AG04449 (cell line): Measurements from ENCODE around the gene MORN5.

ENCODE experiments used
- CTCF ChIA-PET: fragments of 350-600 bp; formaldehyde crosslinking; extraction: SDS; loops from one replicate; lab custom pipeline; 2021; ENCODE audit warnings: antibody characterized with exemption; lab: Yijun Ruan, JAX
- POLR2A ChIA-PET: fragments of 400-600, 350-600 bp; formaldehyde crosslinking; extraction: SDS; loops from one replicate; lab custom pipeline; 2020; ENCODE audit warnings: antibody characterized with exemption, inconsistent platforms; lab: Yijun Ruan, JAX
- DNase-seq: peaks from one replicate; pipeline ENCODE4 v3.0.0-alpha.2; 2010; ENCODE audit warnings: low read depth, low spot score
- H3K4me3 ChIP-seq: 2 replicates; pipeline ENCODE4 v1.5.1; 2011; ENCODE audit warnings: low read depth, mild to moderate bottlenecking, control low read depth, low read length
- TF ChIP-seq, protein P1 (sequence below): IDR thresholded peaks from one replicate; pipeline ENCODE4 v1.5.1; 2011; ENCODE audit warnings: mild to moderate bottlenecking, moderate library complexity, low read length, control low read depth, inconsistent platforms; ENCODE audit not compliant: insufficient read depth; ENCODE audit errors: missing control alignments

The MORN5 gene

DNA sequence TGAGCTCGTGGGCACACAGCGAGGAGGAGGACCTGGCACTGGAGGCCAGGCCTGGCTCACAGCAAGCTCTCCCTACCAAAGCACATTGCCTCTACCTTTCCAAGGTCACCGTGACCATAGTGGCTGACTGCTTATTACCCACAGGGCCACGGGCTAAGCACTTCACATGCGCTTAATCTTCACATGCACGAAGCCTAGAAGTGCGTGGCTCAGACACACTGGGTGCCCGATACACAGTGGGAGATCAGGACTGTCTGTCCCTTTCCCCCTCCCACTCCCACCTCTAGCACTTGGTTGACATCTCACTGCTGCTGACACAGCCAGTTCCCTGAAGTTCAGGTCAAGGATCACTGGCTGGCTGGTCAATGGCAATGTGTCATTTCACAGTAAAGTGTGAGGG lies 45.5 kb downstream of the MORN5 start:
- CTCF ChIA-PET, result no interaction called here
- no peak for DNase-seq
- TF ChIP-seq, protein P1, sequence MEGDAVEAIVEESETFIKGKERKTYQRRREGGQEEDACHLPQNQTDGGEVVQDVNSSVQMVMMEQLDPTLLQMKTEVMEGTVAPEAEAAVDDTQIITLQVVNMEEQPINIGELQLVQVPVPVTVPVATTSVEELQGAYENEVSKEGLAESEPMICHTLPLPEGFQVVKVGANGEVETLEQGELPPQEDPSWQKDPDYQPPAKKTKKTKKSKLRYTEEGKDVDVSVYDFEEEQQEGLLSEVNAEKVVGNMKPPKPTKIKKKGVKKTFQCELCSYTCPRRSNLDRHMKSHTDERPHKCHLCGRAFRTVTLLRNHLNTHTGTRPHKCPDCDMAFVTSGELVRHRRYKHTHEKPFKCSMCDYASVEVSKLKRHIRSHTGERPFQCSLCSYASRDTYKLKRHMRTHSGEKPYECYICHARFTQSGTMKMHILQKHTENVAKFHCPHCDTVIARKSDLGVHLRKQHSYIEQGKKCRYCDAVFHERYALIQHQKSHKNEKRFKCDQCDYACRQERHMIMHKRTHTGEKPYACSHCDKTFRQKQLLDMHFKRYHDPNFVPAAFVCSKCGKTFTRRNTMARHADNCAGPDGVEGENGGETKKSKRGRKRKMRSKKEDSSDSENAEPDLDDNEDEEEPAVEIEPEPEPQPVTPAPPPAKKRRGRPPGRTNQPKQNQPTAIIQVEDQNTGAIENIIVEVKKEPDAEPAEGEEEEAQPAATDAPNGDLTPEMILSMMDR, result no peak
- H3K4me3 ChIP-seq, result no peak overlapping the region
- POLR2A ChIA-PET, result no interaction called here

DNA sequence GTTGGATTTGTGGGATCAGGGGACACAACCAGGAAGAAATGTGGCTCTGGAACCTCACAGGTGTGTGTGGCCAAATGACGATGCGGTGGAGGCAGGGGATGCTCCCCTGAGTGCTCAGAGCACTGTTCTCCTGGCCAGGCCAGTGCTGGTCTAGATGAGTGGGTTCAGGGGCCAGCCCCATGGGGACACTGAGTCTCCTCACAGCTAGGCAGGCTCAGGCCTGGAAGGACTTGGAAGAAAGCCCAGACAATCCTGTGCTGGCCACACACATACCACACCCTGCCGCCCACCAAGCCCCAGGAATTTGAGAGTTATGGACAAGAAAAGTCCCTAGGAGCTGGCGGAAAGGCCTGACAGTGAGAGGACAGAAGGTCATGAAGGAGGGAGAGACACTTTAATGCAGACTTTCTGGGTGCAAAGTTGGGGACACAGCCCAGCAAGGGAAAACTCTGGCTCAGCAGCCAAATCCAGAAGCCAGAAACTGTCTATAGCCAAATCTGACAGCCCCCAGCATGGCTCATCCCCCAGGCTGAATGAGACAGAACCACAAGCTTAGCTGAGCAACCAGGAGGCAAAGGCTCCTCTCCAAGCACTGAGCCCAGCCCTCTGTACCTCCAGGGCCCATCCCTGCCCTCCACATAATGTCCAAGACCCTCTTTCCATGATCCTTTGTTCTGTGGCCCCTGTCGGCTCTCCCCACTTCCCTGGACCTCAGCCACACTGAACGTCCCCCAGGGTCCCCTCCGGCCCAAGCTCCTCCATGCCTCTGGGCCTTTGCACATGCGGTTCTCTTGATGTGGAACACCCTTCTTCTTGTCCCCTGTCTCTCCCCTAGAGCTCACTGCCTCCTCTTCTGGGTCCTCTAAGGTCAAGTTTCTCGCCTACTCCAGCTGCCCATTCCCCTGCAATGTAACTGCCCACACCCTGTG lies 46.7 kb downstream of the MORN5 start:
- POLR2A ChIA-PET, result interaction anchor here (0.6 kb wide), 1 partner anchor 42 kb away, joined by 3 read pairs; no protein-coding TSS in a partner anchor

DNA sequence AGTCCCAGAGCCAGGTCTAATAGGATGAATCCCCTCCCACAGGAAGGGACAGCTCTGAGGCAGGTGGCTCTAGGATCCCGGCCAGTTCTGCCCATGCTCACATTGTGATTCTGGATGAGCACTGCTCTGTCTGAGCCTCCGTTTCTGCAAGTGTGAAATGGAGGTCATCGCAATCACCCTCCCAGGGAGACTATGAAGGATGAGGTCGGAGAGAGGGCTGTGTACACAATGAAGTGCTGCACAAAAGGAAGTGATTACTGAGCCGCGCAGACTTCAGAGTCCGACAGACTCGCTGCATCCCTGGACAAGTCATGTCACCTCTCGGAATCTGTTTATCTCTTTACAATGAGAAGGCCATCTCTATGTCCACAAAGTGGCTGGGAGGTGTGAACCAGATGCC lies 47.4 kb downstream of the MORN5 start:
- no peak overlapping the region for H3K4me3 ChIP-seq
- ChIA-PET POLR2A (interaction anchor here (0.6 kb wide), 1 partner anchor 43 kb away, joined by 3 read pairs; no protein-coding TSS in a partner anchor), CTCF (no interaction called here)
- TF ChIP-seq, protein P1, result no peak
- no peak for DNase-seq

More for the DNA sequence above, 46.7 kb downstream of the MORN5 start:
- H3K4me3 ChIP-seq, result no peak overlapping the region
- TF ChIP-seq, protein P1, result no peak
- CTCF ChIA-PET, result interaction anchor here (0.5 to 0.7 kb wide), 2 partner anchors 257 to 527 kb away, joined by 3 read pairs; no protein-coding TSS in a partner anchor
- DNase-seq, result peak; percentile 42

DNA sequence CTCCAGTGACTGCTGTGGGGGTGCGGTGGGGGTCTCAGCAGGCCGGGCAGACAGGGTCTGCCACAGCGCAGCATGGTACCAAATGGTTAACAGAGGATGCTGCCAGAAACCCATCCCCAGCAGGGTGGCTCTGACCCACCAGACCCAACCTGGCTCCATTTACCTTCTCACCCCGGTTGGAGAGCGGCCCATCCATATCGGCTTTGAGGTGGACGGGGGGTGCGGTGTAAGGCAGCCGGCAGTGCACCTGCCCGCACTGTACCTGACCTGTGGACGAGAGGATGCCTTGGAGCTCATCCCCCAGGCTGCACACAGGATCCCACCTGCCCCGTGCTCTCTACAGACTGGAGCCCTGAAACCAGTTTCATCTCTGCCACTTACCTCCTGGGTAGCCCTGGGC lies 49.7 kb downstream of the MORN5 start:
- TF ChIP-seq, protein P1, result no peak
- CTCF ChIA-PET, result interaction anchor here (1.4 to 1.5 kb wide), 2 partner anchors 86 to 110 kb away, joined by 4 to 6 read pairs; no protein-coding TSS in a partner anchor
- no peak for DNase-seq
- no peak overlapping the region for H3K4me3 ChIP-seq
- POLR2A ChIA-PET, result no interaction called here

DNA sequence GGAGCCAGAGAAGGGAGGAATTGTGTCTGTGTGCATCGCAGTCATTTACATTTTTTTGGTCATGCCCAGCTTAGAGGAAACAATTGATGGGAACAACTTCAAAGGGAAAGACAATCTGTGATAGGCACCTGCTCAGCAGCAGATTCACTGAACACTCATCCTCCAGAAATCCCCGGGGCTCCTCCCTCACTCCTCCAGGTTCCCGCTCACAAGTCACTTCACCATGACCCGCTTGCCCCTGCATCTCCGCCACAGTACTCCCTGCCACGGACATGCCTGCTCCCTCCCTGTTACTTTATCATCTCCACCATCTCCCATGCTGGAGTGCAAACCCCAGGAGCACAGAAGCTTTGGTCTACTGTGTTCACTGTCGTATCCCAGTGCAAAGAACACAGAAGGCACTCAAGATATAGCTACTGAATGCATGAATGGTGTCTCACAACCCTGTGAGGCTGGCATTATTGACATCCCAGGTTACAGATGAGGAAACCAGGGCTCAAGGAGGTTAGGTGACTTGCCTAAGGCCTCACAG lies 52.8 kb downstream of the MORN5 start:
- POLR2A ChIA-PET, result interaction anchor here (0.6 kb wide), 1 partner anchor 132 kb away, joined by 3 read pairs; no protein-coding TSS in a partner anchor
- DNase-seq, result no peak
- no peak overlapping the region for H3K4me3 ChIP-seq
- CTCF ChIA-PET, result no interaction called here
- TF ChIP-seq, protein P1, result no peak

DNA sequence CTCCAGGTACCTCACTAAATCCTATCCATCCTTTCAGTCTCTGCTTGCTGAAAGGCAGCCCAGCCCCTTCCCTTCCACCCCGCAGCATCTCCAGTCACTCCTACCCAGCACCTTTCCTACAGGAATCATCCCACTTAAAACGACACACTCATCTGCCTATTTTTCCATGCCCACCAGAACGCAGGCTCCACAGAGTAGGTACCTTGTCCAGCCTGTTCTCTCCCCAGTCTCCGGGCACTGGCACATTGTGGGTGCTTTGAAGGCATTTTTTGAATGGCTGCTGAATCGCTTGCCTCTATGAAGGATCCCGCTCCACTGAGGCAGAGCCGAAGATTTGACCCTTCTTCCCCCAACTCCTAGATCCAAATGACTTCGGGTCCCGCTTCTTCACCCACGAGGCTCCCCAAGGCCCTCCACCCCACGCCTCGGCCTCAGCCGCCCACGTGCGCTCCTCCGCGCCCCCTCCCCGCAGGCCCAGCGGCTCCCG lies 53.4 kb downstream of the MORN5 start:
- H3K4me3 ChIP-seq, result no peak overlapping the region
- no peak for DNase-seq
- CTCF ChIA-PET, result interaction anchor here (1.4 kb wide), 1 partner anchor 88 kb away, joined by 4 read pairs; no protein-coding TSS in a partner anchor

More for the DNA sequence above, 53.4 kb downstream of the MORN5 start:
- POLR2A ChIA-PET, result no interaction called here
- TF ChIP-seq, protein P1, result no peak
